Measurements from ENCODE around the gene MAPK9.

Gene MAPK9

DNA sequence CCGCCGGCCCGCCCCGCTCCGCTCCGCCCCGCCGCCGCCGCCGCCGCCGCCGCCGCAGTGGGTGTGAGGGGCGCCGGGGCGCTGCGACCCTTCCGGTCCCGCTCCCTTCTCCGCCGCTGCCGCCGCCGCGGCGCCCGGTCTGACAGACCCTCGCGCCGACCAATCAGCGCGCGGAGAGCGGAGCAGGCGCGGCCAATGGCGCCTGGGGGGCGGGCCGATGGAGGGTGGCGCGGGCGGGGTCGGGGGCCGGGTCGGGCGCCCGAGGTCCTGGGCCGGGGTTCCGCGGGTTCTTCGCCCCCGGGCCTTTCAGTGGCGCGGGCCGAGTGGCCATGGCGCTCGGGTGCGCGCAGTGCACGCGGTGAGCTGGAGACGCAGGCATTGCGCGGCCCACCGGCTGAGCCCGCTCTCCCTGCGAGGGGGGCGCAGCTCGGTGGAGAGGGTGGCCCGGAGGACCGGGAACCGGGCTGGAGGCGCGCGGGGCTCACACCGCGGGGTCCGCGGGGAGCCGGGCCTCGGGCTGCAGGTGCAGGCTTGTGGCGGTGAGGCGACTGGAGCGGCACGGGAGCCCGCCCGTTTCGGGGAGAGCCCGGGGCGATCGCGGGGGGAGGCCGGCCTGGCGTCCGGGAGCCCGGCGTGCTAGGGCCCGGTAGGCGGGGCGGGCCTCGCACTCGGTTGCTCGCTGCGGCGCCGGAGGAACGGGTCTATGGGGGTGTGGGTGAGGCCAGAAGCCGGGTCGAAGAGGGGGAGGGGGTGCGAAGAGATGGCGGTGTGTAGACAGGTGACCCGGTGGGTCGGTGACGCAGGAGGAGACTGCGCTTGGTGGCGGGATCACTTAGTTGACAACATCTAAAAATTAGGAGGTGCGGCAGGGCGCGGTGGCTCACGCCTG lies at the start of gene MAPK9:
Gene MAPK9 (minus strand): TSS at position 141 of the 889 bp plus-strand sequence. CDS start 11,522 bp downstream, outside the sequence.
- DNase-seq: peak; percentile 90

GRCh38 chr5:180341595-180341994 lies 49.7 kb upstream of the MAPK9 start:
- DNase-seq: no peak

DNA sequence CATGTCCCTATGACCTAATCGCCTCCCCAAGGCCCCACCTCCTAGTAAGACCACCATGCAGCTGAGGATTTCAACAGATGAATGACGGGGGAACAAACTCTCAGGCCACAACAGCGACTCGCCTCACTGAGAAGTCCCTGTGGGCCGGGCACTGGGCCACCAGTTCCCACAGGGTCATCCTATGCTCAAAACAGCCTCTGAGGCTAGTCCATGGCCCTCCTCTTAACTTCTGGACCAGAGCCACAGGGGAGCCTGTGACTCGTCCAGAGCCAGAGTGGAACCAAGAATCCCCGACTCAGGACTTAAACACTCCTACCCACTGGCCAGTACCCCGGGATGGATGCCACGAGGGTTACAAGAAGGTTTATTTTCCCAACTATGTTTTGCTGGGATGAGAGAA lies 49.0 kb upstream of the MAPK9 start:
- DNase-seq: no peak

GRCh38 chr5:180339583-180340183 lies 47.8 kb upstream of the MAPK9 start:
- DNase-seq: no peak

DNA sequence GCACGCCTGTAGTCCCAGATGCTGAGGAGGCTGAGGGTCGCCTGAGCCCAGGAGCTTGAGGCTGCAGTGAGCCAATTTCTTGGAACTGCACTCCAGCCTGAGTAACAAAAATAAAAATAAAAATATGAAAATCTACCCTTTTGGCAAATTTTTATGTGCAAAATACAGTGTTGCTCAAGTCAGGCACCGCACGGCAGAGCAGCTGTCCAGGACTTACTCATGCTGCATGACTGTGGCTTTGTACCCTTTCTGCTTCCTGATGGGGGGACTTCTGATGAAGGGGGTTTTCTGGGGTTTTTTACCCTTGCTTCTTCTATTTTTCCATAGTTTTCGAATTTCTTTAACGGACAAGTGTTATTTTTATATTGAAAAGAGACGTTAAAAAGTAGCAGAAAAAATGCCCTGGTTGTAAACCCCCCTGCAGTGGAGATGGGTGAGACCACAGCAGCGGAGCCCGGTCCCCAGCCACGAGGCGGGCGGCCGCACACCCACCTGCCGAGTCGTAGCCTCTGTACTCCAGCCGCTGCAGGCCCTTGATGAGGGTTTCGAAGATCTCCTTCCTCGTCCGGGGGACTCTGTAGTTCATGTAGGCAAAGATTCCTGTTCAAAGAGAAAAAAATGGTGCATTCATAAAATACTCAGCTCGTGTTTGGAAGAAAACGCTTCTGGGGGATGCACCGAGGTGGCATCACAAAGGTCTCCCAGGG lies 46.3 kb upstream of the MAPK9 start:
- DNase-seq: no peak

DNA sequence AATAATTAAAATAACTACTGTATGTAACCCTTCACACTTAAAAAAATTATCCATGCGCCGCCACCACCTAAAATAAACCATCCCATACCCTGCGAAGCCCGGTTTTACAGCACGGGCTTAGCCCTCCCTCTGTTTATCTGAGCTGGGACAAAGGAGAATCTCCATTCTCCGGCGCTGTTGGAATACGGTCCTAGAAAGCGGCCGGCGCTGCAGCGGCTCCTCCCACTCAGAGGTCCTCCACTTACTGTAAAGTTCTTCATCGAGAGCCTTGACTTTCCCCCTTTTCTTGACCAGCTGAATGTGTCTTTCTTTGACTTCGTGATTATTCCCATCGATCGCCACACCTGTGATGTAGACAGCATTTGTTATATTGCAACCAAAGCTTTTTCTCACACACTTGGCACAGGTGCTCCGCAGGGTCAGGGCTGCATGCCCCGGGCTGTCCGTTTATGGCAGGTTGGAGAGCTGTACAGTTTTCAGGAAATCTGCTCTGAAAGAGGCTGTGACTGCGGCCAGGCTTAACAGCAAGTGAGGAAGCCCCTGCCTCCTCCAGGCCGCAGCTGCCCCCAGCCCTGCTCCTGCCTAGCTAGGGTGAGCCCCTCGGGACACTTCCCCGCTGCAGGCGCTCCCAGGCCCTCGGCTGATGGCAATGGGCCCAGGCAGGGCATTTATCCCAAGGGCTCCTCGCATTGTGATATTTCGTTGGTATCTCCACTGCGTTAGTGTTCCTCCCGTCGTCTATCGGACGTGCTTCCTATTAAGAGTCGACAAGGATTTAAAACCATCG lies 44.5 kb upstream of the MAPK9 start:
- DNase-seq: no peak

DNA sequence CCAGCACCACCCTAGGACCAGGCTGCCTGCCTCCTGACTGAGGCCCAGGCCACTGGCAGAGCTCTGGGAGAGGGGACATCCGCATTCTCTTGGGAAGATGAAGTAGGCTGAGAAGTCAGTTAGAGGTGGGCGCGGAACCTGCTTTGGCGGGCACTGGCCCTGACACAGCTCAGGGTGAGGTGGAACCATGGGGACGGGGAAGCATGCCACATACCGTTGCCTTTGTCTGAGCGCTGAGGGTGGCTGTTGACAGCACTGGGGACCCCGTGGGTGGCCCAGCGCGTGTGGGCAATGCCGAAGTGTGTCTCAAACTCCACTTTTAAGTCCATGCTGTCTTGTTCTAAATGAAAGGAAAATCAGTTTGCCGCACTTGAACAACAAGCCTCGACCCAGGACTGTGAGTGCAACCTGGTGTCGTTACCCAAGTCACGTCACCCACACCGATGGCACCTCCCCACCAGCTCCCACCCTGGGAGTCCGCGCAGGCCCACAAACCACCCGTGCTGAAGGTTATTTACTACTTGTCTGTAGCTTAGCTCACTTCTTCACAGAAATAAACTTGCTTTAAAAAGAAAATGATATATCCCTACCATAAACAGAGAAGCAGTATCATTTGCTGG lies 43.8 kb upstream of the MAPK9 start:
- no peak for DNase-seq

- DNase-seq: no peak
Observed at GRCh38 chr5:180334751-180335613, 43.1 kb upstream of the MAPK9 start.

GRCh38 chr5:180334176-180334575 lies 42.3 kb upstream of the MAPK9 start:
- no peak for DNase-seq

GRCh38 chr5:180333661-180334060 lies 41.8 kb upstream of the MAPK9 start:
- no peak for DNase-seq

- DNase-seq: no peak
Observed at GRCh38 chr5:180332861-180333260, 41.0 kb upstream of the MAPK9 start.

DNA sequence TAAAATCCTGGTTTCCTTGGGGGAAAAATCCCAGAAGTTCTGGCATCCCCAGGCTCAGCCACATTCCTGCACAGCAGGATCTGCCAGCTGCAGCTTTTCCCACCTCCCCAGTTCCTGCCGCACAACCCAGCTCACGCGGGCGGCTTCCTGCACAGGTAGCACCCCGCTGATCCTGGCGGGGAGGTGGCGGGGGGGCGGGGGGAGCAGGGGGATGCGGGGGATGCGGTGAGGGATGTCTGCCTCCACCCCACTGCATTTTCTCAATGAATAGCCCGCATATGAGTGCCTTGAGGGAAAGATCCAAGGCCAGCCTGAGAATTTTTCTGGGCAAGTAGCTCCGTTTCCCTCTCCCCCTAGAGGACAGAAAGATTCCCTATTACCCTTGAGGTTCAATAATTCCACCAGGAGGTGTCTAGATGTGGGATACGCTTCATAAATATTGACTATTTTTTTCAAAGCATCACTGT lies 40.2 kb upstream of the MAPK9 start:
- no peak for DNase-seq

DNA sequence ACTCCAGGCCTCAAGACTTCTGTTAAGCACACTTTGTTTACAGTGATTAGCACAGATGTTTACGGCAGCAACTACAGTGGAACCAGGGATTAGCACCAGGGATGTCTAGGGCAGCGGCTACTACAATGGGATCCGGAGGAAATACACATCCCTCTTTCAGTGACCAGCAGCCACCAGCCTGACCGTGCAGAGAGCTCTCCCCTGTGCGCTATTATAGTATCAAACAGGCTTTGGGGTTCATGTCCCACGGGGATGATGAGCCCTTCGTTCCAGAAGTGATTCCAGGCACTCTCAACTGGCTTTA lies 39.7 kb upstream of the MAPK9 start:
- no peak for DNase-seq

DNA sequence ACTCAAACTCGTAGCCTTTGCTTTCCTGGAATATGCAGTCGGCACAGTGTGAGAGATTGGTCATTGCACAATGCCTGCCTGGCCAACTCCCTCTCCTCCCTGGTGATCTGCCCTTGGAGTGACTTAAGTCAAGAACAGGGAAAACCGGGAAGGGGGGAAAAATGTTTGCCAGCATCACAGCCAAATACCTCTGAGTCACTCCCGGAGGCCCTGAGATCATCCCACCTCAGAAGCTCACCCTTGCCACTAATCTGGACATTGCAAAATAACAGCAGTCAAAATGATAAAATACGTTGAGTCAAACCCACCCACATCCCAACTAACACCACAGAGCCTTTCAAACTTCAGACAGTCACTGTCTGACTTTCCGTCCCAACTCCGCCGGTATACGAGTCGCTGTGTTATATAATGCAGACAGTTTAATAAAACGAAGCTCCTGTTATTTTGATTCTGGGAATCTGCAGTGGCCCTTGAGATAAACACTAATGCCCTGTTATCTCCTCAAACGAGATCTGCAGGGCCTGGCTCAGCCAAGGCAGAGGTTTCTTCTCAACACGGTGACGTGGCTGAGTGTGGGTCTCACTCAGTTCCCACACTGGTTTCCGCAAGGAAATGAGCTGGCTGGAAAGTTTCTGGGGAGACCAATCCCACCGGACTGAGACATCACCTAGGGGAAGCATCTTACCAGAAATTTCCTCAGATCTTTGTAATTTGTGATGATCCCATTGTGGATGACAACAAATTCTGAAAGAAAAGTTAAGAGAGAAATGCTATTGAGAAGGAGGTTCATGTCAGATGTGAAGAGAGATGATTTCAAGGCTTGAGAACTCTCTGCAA lies 39.1 kb upstream of the MAPK9 start:
- no peak for DNase-seq

DNA sequence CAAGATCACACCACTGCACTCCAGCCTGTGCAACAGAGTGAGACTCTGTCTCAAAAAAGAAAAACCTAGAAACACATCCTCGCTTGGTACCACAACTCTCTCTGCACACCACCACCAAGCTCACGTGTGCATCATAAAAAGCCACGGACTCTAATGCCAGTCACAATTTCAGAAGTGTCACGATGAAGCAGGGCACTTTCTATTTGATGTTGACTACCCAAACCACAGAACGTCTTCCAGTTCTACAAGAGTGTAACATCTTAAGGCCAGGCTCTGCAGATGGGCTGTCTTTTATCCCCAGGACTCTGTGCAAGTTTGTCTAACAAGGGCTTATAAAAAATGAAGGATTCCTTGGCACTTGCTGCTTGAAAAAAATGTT lies 38.4 kb upstream of the MAPK9 start:
- DNase-seq: no peak

GRCh38 chr5:180329606-180330269 lies 37.9 kb upstream of the MAPK9 start:
- DNase-seq: no peak

DNA sequence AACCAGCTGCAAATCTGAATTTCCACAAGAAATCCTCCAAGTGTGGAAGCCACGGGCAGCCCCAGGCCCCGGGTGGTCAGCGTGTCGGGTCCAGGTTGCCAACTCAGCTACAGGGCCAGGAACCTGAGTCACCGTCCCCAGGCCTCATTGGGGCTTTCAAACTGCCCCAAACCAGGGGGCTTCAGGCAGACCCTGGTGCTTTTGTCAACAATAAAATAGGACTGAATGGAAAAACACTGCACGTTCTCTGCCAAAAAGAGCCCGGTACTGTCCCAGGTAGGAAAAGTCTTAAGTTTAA lies 37.2 kb upstream of the MAPK9 start:
- no peak for DNase-seq

- peak; percentile 90 for DNase-seq
Observed at GRCh38 chr5:180328296-180329137, 36.6 kb upstream of the MAPK9 start.

DNA sequence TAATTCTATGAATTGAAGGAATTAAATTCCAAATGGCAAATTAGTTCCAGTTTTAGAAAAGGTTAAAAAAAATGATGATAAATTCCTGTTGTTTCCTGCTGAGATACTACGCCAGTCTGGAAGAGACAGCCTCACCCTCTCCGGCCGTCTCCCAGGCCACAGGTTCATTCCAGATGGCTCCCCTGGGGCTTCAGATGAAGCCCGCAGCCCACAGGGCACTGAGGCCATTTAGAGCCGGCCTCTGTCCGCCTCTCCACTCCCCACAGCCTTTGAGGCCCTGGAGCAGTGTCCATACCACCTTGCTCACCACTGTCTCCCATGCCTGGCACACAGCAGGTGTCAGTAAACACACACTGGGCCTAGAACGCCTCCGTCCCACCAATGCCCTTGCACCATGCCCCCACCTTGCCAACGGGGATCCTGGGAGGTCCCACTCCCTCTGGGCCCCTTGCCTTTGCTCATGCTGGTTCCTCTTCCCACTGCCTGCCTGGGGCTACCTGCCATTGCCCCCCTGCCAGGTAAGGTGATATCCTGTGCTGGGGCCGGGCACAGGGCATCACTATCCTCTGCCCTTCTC lies 35.2 kb upstream of the MAPK9 start:
- no peak for DNase-seq
